GM23338 (cell line): ENCODE measurements around the gene PRRG3. TPM values are rescaled to one million over a fixed set of nuclear protein-coding genes. Genes with fewer than 3 reads are reported as not detected.

ENCODE experiments used
- ATAC-seq: fragments of 200-7000 bp; cut with Tn5 transposase; 3 replicates; pipeline ENCODE4 v1.9.1; 2020
- DNase-seq: peaks from one replicate; pipeline ENCODE4 v3.0.0-alpha.2; 2015; ENCODE audit warnings: low spot score
- H2AFZ ChIP-seq: fragments of 200-600 bp; sonication (generic); 2 replicates; pipeline ENCODE4 v1.8.0; 2016; ENCODE audit warnings: antibody characterized with exemption, mild to moderate bottlenecking, moderate library complexity
- H3F3A ChIP-seq: fragments of 200-600 bp; sonication (generic); replicated peaks from 2 replicates; pipeline ENCODE4 v1.8.0; 2017; ENCODE audit warnings: antibody characterized with exemption, mixed run types, low read depth
- H3K27ac ChIP-seq: fragments of 200-600 bp; sonication (generic); 2 replicates; pipeline ENCODE4 v1.6.1; 2016; ENCODE audit warnings: low read depth
- H3K27me3 ChIP-seq: fragments of 200-600 bp; sonication (generic); 2 replicates; pipeline ENCODE4 v1.8.0; 2016; ENCODE audit warnings: mild to moderate bottlenecking, mixed run types, moderate library complexity; ENCODE audit not compliant: insufficient read depth
- H3K36me3 ChIP-seq: fragments of 200-600 bp; sonication (generic); 2 replicates; pipeline ENCODE4 v1.8.0; 2016; ENCODE audit warnings: mild to moderate bottlenecking; ENCODE audit not compliant: insufficient read depth
- H3K4me1 ChIP-seq: fragments of 200-600 bp; sonication (generic); 2 replicates; pipeline ENCODE4 v1.8.0; 2016; ENCODE audit warnings: mild to moderate bottlenecking, moderate library complexity; ENCODE audit not compliant: insufficient read depth
- H3K4me2 ChIP-seq: fragments of 200-600 bp; sonication (generic); 2 replicates; pipeline ENCODE4 v1.7.1; 2017; ENCODE audit warnings: mixed run types
- H3K4me3 ChIP-seq: fragments of 200-600 bp; sonication (generic); 2 replicates; pipeline ENCODE4 v1.6.1; 2016; ENCODE audit warnings: mixed run types
- H3K79me2 ChIP-seq: fragments of 200-600 bp; sonication (generic); replicated peaks from 2 replicates; pipeline ENCODE4 v1.8.0; 2017; ENCODE audit warnings: mild to moderate bottlenecking; ENCODE audit not compliant: insufficient read depth
- H3K9me2 ChIP-seq: fragments of 200-600 bp; sonication (generic); 2 replicates; pipeline ENCODE4 v1.8.0; 2017; ENCODE audit not compliant: insufficient read depth
- H4K20me1 ChIP-seq: fragments of 200-600 bp; sonication (generic); replicated peaks from 2 replicates; pipeline ENCODE4 v1.8.0; 2017; ENCODE audit warnings: mild to moderate bottlenecking; ENCODE audit not compliant: insufficient read depth
- H3K27ac Mint-ChIP-seq: 2 replicates; pipeline ENCODE4 v1.8.0; 2020; ENCODE audit warnings: inconsistent platforms, mild to moderate bottlenecking, moderate library complexity, mixed read lengths
- H3K27me3 Mint-ChIP-seq: 3 replicates; pipeline ENCODE4 v1.8.0; 2022; ENCODE audit warnings: low read depth, mild to moderate bottlenecking, moderate library complexity, mixed read lengths, inconsistent platforms; ENCODE audit not compliant: insufficient read depth, poor library complexity
- H3K36me3 Mint-ChIP-seq: 3 replicates; pipeline ENCODE4 v1.8.0; 2021; ENCODE audit warnings: low read depth, mild to moderate bottlenecking, inconsistent platforms, moderate library complexity, mixed read lengths
- H3K4me1 Mint-ChIP-seq: 3 replicates; pipeline ENCODE4 v1.8.0; 2020; ENCODE audit warnings: mild to moderate bottlenecking, inconsistent platforms, mixed read lengths
- H3K4me3 Mint-ChIP-seq: 3 replicates; pipeline ENCODE4 v1.8.0; 2021; ENCODE audit warnings: moderate library complexity, mild to moderate bottlenecking, inconsistent platforms, mixed read lengths
- H3K9me3 Mint-ChIP-seq: 3 replicates; pipeline ENCODE4 v1.8.0; 2020; ENCODE audit warnings: moderate library complexity, mild to moderate bottlenecking, inconsistent platforms, mixed read lengths
- POLR2AphosphoS5 ChIP-seq: IDR thresholded peaks from 2 replicates; pipeline ENCODE4 v1.6.1; 2016; ENCODE audit warnings: antibody characterized with exemption, low read depth
- STAT1 ChIP-seq: IDR thresholded peaks from one replicate; pipeline ENCODE4 v1.6.1; 2016; ENCODE audit warnings: antibody characterized with exemption; ENCODE audit not compliant: unreplicated experiment
- ZNF331 ChIP-seq: fragments of 250-450 bp; sonication (Bioruptor Pico); IDR thresholded peaks from 2 replicates; pipeline ENCODE4 v1.5.0; 2020; ENCODE audit warnings: low read depth, mild to moderate bottlenecking, moderate library complexity
- long read RNA-seq: library from polyadenylated mRNA; unstranded; transcript quantifications from one replicate; pipeline ENCODE4 v2.0.0, GENCODE V29; 2020; ENCODE audit not compliant: unreplicated experiment
- polyA plus RNA-seq: library from polyadenylated mRNA; unstranded; fragments of >200 nt; fragmentation: Nextera tagmentation; extraction: Ambion mirVana; gene quantifications from 2 replicates; pipeline ENCODE4 v1.2.1, GENCODE V29; 2016
- total RNA-seq: library from RNA; depleted of rRNA; stranded (reverse); fragments of >200 nt; shearing (Covaris generic); gene quantifications from 2 replicates; pipeline ENCODE4 v1.2.3, GENCODE V29; 2014; rRNA removed
- TF ChIP-seq, protein P1 (sequence below): fragments of 250-450 bp; sonication (Bioruptor Pico); IDR thresholded peaks from 2 replicates; pipeline ENCODE4 v1.5.0; 2020; ENCODE audit warnings: mild to moderate bottlenecking, moderate library complexity

Gene PRRG3
- total RNA-seq = 1.6 and 10.6 TPM in 2 replicates
- 3.7 and 5.0 TPM in 2 replicates for polyA plus RNA-seq
- long read RNA-seq, partial matches to known transcripts = 0 of 3 reads
- long read RNA-seq, other reads (novel, unspliced or antisense) = 3 of 3 reads

DNA sequence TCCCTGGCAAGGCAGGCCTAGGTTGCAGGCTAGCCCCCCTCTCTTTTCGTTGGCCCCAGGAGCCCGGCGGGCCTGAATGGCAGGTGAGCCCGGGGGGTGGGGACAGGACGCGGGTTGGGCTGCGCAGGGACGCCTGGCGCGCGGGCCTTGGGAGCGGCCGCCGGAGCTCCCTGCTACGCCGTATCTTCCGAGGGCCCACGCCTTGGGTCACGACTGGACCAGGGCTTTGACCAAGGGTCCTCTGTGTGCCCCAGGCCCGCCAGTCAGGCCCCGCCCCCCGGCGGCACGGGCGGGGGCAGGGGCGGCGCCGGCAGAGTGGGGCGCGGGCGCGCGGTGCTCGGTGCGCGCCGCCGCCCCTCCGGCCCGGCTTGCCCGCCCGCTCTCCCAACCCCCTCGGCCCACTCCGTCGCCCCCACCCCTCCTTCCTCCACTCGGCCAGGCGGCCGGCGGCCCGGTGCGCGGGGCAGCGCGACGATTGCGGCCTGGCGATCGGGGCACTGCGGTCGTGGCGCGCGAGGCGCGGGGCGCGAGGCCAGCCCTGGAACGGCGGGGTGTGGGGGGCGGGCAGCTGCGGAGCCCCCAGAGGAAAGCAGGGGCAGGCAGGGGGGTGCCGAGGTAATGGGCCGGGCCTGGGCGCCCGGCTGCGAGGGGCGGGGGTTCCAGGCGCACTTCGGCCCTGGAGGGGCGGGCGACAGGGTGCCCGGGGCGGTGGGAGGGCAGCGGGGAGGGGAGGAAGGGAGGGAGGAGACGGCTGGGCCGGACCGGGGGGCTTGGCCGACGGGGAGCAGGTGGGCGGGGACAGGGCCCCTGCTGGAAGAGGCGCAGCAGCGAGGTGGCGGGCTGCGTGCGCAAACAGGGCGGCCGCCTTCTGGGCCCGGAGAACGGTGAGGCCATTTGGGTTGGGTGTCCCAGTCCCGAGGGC is at the start of gene PRRG3:
Gene PRRG3, plus strand, starts transcription at position 798 of the 922 bp plus-strand sequence. CDS start 3,357 bp downstream, outside the sequence.
- peaks cover 7% of the 10 kb centered on the region for H3K4me1 Mint-ChIP-seq
- H3K9me3 Mint-ChIP-seq = no peaks in the 10 kb centered on the region
- H3K27me3 ChIP-seq = peaks cover 4% of the 10 kb centered on the region; the same call in 1 of the 2 replicates
- ATAC-seq (peak; percentile 71), DNase-seq (peak; percentile 48)
- H3K27ac Mint-ChIP-seq = no peak within 1 kb of the TSS
- H3K79me2 ChIP-seq = no peaks in the 10 kb centered on the region
- peak within 1 kb of the TSS; percentile 53 for H3K4me3 ChIP-seq
- peak within 1 kb of the TSS; percentile 74 for H3K4me2 ChIP-seq
- TF ChIP-seq ZNF331 (CRISPR knock-in tag) (no peak), POLR2AphosphoS5 (0 out of 2 replicates have a peak, but pooled peaks have one; percentile 38), STAT1 (no peak)
- TF ChIP-seq, protein P1, sequence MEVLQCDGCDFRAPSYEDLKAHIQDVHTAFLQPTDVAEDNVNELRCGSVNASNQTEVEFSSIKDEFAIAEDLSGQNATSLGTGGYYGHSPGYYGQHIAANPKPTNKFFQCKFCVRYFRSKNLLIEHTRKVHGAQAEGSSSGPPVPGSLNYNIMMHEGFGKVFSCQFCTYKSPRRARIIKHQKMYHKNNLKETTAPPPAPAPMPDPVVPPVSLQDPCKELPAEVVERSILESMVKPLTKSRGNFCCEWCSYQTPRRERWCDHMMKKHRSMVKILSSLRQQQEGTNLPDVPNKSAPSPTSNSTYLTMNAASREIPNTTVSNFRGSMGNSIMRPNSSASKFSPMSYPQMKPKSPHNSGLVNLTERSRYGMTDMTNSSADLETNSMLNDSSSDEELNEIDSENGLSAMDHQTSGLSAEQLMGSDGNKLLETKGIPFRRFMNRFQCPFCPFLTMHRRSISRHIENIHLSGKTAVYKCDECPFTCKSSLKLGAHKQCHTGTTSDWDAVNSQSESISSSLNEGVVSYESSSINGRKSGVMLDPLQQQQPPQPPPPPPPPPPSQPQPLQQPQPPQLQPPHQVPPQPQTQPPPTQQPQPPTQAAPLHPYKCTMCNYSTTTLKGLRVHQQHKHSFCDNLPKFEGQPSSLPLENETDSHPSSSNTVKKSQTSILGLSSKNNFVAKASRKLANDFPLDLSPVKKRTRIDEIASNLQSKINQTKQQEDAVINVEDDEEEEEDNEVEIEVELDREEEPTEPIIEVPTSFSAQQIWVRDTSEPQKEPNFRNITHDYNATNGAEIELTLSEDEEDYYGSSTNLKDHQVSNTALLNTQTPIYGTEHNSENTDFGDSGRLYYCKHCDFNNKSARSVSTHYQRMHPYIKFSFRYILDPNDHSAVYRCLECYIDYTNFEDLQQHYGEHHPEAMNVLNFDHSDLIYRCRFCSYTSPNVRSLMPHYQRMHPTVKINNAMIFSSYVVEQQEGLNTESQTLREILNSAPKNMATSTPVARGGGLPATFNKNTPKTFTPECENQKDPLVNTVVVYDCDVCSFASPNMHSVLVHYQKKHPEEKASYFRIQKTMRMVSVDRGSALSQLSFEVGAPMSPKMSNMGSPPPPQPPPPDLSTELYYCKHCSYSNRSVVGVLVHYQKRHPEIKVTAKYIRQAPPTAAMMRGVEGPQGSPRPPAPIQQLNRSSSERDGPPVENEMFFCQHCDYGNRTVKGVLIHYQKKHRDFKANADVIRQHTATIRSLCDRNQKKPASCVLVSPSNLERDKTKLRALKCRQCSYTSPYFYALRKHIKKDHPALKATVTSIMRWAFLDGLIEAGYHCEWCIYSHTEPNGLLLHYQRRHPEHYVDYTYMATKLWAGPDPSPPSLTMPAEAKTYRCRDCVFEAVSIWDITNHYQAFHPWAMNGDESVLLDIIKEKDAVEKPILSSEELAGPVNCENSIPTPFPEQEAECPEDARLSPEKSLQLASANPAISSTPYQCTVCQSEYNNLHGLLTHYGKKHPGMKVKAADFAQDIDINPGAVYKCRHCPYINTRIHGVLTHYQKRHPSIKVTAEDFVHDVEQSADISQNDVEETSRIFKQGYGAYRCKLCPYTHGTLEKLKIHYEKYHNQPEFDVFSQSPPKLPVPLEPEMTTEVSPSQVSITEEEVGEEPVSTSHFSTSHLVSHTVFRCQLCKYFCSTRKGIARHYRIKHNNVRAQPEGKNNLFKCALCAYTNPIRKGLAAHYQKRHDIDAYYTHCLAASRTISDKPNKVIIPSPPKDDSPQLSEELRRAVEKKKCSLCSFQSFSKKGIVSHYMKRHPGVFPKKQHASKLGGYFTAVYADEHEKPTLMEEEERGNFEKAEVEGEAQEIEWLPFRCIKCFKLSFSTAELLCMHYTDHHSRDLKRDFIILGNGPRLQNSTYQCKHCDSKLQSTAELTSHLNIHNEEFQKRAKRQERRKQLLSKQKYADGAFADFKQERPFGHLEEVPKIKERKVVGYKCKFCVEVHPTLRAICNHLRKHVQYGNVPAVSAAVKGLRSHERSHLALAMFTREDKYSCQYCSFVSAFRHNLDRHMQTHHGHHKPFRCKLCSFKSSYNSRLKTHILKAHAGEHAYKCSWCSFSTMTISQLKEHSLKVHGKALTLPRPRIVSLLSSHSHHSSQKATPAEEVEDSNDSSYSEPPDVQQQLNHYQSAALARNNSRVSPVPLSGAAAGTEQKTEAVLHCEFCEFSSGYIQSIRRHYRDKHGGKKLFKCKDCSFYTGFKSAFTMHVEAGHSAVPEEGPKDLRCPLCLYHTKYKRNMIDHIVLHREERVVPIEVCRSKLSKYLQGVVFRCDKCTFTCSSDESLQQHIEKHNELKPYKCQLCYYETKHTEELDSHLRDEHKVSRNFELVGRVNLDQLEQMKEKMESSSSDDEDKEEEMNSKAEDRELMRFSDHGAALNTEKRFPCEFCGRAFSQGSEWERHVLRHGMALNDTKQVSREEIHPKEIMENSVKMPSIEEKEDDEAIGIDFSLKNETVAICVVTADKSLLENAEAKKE (CRISPR knock-in tag) = no peak
- peak within 1 kb of the TSS; percentile 38; the same call in 1 of the 2 replicates for H2AFZ ChIP-seq
- H3F3A ChIP-seq = no peaks in the 10 kb centered on the region
- no peaks in the 10 kb centered on the region for H3K36me3 Mint-ChIP-seq
- peak within 1 kb of the TSS; percentile 79 for H3K4me3 Mint-ChIP-seq
- H3K36me3 ChIP-seq = no peaks in the 10 kb centered on the region
- H3K9me2 ChIP-seq = no peaks in the 10 kb centered on the region
- no peak within 1 kb of the TSS for H3K27ac ChIP-seq
- H3K4me1 ChIP-seq = peaks cover 5% of the 10 kb centered on the region; the same call in 1 of the 2 replicates
- H3K27me3 Mint-ChIP-seq = peaks cover 13% of the 10 kb centered on the region
- no peaks in the 10 kb centered on the region for H4K20me1 ChIP-seq
